Lower leg skin (tissue), 4 donors: ENCODE data around the gene SNRPF. TPM values are rescaled to one million over a fixed set of nuclear protein-coding genes. Genes with fewer than 3 reads are reported as not detected.

Experiments used
- DNase-seq, 2 donors: peaks; one replicate each; pipeline ENCODE4 v3.0.0-alpha.2; 2019; ENCODE audit warnings: low spot score in 2 of 2
- H3K4me3 ChIP-seq: fragments of 200-600 bp; sonication (generic); 2 replicates; pipeline ENCODE4 v1.5.1; 2017; ENCODE audit warnings: mild to moderate bottlenecking, low read depth; ENCODE audit not compliant: poor library complexity, severe bottlenecking
- POLR2A ChIP-seq, 2 donors: fragments of 450-650 bp; IDR thresholded peaks; one replicate each; pipeline ENCODE4 v1.6.1; 2016 to 2017; ENCODE audit warnings: antibody characterized with exemption in 2 of 2, mild to moderate bottlenecking in 1 of 2, moderate library complexity in 1 of 2
- WGBS, 2 donors: methylation state at CpG; one replicate each; pipeline ENCODE4 v1.1.5; 2018; 5-methylcytosine and 5-hydroxymethylcytosine counted together
- intact Hi-C: fragments of 100-400 bp; cut with DNase I; formaldehyde crosslinking; loops from one replicate; pipeline ENCODE4 v1.15.0; 2023; ENCODE audit warnings: low total_unique reads
- total RNA-seq, 4 donors: library from RNA; depleted of rRNA; stranded (reverse); fragments of >200 nt; gene quantifications; one replicate each; pipeline ENCODE4 v1.1.0, GENCODE V29; 2016
- TF ChIP-seq, protein P1 (sequence below), 3 donors: fragments of 450-650 bp; IDR thresholded peaks; one replicate each; pipeline ENCODE4 v1.5.1; 2016; ENCODE audit warnings: antibody characterized with exemption in 3 of 3, mild to moderate bottlenecking in 3 of 3, moderate library complexity in 2 of 3

SNRPF gene
- total RNA-seq, 4 donors from 2014 or later: 5.8 to 8.2 (median 7.4) TPM

DNA sequence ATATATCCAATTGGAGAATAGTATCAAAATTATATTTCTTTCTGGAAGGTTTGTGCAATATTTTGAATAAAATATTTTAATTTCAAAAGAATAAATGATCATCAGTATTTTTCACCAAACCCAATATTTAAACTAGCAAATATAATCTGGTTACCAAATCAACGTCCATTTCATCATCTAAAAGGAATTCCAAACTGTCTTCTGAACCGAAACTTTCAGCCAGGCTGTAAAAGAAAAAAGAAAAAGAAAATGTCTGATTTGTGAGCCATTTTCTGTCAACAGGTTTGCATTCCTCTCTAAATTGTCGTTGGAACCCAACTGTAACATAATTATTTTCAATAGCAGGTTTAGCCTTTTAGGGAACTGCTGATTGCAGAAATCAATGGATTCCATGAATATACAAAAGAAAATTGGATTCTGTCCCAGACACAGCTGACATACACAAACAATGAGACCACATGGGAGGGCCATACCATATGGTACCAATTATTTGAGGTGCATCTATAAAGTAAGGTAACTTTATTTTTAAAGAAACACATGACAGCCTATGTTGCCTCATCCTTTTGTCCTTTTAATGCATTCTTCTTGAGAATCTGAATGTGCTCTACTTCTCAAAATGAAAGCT is 22.7 kb downstream of the SNRPF start:
- TF ChIP-seq POLR2A (IDR thresholded peaks at IDR 0.05): no peak
- TF ChIP-seq, protein P1, sequence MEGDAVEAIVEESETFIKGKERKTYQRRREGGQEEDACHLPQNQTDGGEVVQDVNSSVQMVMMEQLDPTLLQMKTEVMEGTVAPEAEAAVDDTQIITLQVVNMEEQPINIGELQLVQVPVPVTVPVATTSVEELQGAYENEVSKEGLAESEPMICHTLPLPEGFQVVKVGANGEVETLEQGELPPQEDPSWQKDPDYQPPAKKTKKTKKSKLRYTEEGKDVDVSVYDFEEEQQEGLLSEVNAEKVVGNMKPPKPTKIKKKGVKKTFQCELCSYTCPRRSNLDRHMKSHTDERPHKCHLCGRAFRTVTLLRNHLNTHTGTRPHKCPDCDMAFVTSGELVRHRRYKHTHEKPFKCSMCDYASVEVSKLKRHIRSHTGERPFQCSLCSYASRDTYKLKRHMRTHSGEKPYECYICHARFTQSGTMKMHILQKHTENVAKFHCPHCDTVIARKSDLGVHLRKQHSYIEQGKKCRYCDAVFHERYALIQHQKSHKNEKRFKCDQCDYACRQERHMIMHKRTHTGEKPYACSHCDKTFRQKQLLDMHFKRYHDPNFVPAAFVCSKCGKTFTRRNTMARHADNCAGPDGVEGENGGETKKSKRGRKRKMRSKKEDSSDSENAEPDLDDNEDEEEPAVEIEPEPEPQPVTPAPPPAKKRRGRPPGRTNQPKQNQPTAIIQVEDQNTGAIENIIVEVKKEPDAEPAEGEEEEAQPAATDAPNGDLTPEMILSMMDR (IDR thresholded peaks at IDR 0.05): no peak
- DNase-seq: no peak
- no peak overlapping the region for H3K4me3 ChIP-seq
- WGBS, 2 donors: 41 to 62% methylated on average over 3 of the region's 3 CpGs
- intact Hi-C loops: no loop called here

DNA sequence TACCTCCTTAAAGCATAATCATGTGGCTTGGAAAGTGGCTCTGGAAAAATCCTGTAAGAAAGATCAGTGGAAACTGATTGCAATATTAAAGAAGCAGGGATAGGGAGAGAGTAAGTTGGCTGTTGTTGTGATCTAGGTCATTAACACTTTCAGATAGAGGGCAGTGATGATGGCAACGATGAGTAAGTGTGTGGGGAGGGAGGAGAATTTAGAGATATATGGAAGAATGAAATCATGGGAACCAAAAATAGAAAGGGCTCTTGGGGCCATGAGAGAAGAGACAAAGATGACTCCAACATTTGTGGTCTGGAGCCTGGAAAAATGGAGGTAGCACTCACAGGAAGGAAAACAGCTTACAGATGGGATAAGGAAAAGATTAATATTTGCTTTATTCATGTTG is 23.3 kb downstream of the SNRPF start:
- no peak for TF ChIP-seq POLR2A (IDR thresholded peaks at IDR 0.05)
- TF ChIP-seq, protein P1 (IDR thresholded peaks at IDR 0.05): no peak
- 38 to 50% methylated on average over 1 of the region's 1 CpG for WGBS, 2 donors
- no peak overlapping the region for H3K4me3 ChIP-seq
- intact Hi-C loops: no loop called here
- DNase-seq: no peak

DNA sequence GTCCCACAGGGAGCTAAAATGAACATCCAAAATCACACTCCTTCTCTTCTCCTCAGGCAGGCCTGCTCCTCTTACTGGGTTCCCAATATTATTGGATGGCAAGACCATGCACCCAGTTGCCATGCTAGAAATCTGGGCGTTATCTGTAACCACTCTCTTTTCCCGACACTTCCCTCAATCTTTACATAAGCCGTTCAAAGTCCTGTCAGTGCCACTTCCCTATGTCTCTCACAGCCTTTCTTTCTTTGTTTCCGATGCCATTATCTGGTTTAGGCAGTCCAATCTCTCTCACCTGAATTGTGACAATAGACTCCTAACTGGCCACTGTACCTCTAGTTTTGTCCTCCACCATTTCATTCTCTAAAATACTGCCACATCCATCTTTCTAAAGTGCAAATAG is 24.1 kb downstream of the SNRPF start:
- DNase-seq: no peak
- H3K4me3 ChIP-seq: no peak overlapping the region
- intact Hi-C loops: no loop called here
- TF ChIP-seq, protein P1 (IDR thresholded peaks at IDR 0.05): no peak
- TF ChIP-seq POLR2A (IDR thresholded peaks at IDR 0.05): no peak
- WGBS, 2 donors: 93 to 96% methylated on average over 4 of the region's 4 CpGs

DNA sequence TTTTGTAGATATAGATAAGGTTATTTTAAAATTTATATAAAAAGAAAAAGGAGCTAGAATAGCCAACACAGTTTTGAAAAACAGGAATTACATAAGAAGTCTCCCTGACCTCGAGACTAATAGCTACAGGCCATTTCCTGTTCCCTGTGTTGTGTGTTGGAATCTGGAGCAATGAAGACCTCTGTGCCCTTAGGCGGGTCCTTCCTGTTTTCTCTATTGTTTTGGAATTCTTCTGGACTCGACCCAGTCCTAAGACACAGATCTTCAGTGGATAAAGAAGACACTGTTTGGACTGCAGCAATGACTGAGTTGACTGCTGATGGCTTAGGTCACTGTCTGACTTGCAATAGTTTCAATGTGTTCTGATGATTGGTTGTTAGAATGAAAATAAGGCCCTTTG is 26.2 kb downstream of the SNRPF start:
- TF ChIP-seq, protein P1 (IDR thresholded peaks at IDR 0.05): no peak
- no peak for TF ChIP-seq POLR2A (IDR thresholded peaks at IDR 0.05)
- no peak overlapping the region for H3K4me3 ChIP-seq
- intact Hi-C loops: no loop called here
- 28 to 38% methylated on average over 3 of the region's 3 CpGs for WGBS, 2 donors
- no peak for DNase-seq

DNA sequence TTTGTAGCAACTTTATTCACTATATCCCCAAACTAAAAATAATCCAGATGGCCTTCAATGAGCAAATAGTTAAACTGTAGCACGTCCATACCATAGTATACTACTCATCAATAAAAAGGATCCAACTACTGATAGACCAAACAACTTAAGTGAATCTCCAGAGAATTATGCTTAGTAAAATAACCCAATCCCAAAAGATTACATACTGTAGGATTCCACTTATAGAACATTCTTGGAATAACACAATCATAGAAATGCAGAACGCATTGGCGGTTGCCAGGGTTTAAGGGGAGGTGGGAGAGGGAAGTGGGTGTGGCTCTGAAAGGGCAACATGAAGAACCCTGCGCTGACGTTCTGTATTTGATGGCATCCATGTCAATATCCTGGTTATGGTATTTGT is 28.6 kb downstream of the SNRPF start:
- intact Hi-C loops: no loop called here
- no peak overlapping the region for H3K4me3 ChIP-seq
- 79 to 84% methylated on average over 5 of the region's 5 CpGs for WGBS, 2 donors
- TF ChIP-seq POLR2A (IDR thresholded peaks at IDR 0.05): no peak
- TF ChIP-seq, protein P1 (IDR thresholded peaks at IDR 0.05): no peak
- DNase-seq: no peak

DNA sequence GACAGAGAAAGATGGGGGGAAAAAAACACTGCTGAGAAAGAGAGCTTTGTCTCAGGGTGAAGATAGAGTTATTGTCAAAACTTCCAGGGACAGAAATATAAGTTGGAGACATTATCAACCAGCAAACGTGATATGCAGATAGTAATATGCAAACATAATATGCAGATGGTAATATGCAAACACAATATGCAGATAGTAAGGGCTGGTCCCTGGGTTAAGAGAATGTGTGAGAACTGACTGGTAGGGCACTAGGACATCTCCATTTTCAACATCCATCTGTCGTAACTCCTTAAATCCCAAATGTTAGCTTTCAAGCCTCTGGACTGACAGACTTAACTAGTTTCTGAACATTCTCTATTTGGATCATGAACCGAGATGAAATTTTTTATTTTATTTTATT is 32.2 kb downstream of the SNRPF start:
- no peak for DNase-seq
- TF ChIP-seq POLR2A (IDR thresholded peaks at IDR 0.05): no peak
- TF ChIP-seq, protein P1 (IDR thresholded peaks at IDR 0.05): no peak
- 70 to 79% methylated on average over 3 of the region's 3 CpGs for WGBS, 2 donors

More for the DNA sequence above, 32.2 kb downstream of the SNRPF start:
- H3K4me3 ChIP-seq: no peak overlapping the region
- intact Hi-C loops: no loop called here
